Chondrocyte (in vitro differentiated cells): ENCODE data around the gene RAB40C. TPM values are rescaled to one million over a fixed set of nuclear protein-coding genes. Genes with fewer than 3 reads are reported as not detected.

Experiments
- DNase-seq: peaks from one replicate; pipeline ENCODE4 v3.0.0; 2021; ENCODE audit warnings: mixed read lengths, low spot score
- H3K27ac Mint-ChIP-seq: one replicate; pipeline ENCODE4 v1.8.0; 2021; ENCODE audit warnings: mild to moderate bottlenecking, moderate library complexity, mixed read lengths; ENCODE audit not compliant: unreplicated experiment
- H3K27me3 Mint-ChIP-seq: 2 replicates; pipeline ENCODE4 v1.8.0; 2021; ENCODE audit warnings: low read depth, mixed read lengths
- H3K36me3 Mint-ChIP-seq: 2 replicates; pipeline ENCODE4 v1.8.0; 2021; ENCODE audit warnings: low read depth, mixed read lengths
- H3K4me1 Mint-ChIP-seq: 2 replicates; pipeline ENCODE4 v1.8.0; 2021; ENCODE audit warnings: low read depth, mild to moderate bottlenecking, mixed read lengths
- H3K4me3 Mint-ChIP-seq: one replicate; pipeline ENCODE4 v1.8.0; 2021; ENCODE audit warnings: mild to moderate bottlenecking, moderate library complexity, mixed read lengths; ENCODE audit not compliant: unreplicated experiment
- H3K9me3 Mint-ChIP-seq: 2 replicates; pipeline ENCODE4 v1.8.0; 2021; ENCODE audit warnings: low read depth, mixed read lengths
- CTCF ChIP-seq: fragments of 200-600 bp; sonication (generic); IDR thresholded peaks from 2 replicates; pipeline ENCODE4 v1.5.0; 2021; ENCODE audit warnings: antibody characterized with exemption, mild to moderate bottlenecking, moderate library complexity
- total RNA-seq: library from RNA; stranded (reverse); gene quantifications from 3 replicates; pipeline ENCODE4 v1.2.1, GENCODE V29; 2021

The RAB40C gene
- total RNA-seq, 1 donor from 2014 or later: 19.6 TPM

GRCh38 chr16:606656-607307 lies 16.9 kb downstream of the RAB40C start:
- Mint-ChIP-seq H3K36me3 (no peaks in the 10 kb centered on the region), H3K27me3 (no peaks in the 10 kb centered on the region), H3K4me1 (peaks cover 2% of the 10 kb centered on the region), H3K9me3 (no peaks in the 10 kb centered on the region), H3K4me3 (no peak overlapping the region), H3K27ac (no peak overlapping the region)
- no peak for DNase-seq
- TF ChIP-seq CTCF: no peak

- no peaks in the 10 kb centered on the region for H3K36me3 Mint-ChIP-seq
Observed at GRCh38 chr16:608019-608418, 18.2 kb downstream of the RAB40C start.

GRCh38 chr16:609316-609715 lies 19.4 kb downstream of the RAB40C start:
- Mint-ChIP-seq H3K27ac (peak overlapping the region; percentile 59), H3K9me3 (no peaks in the 10 kb centered on the region), H3K27me3 (no peaks in the 10 kb centered on the region), H3K4me1 (peaks cover 2% of the 10 kb centered on the region), H3K36me3 (no peaks in the 10 kb centered on the region), H3K4me3 (no peak overlapping the region)
- no peak for TF ChIP-seq CTCF
- DNase-seq: no peak

More at GRCh38 chr16:608019-608418, 18.2 kb downstream of the RAB40C start:
- H3K4me3 Mint-ChIP-seq: no peak overlapping the region
- H3K9me3 Mint-ChIP-seq: no peaks in the 10 kb centered on the region
- H3K4me1 Mint-ChIP-seq: peaks cover 2% of the 10 kb centered on the region
- DNase-seq: no peak
- no peak overlapping the region for H3K27ac Mint-ChIP-seq
- no peaks in the 10 kb centered on the region for H3K27me3 Mint-ChIP-seq
- no peak for TF ChIP-seq CTCF

- no peak overlapping the region for H3K4me3 Mint-ChIP-seq
- no peak for TF ChIP-seq CTCF
- H3K4me1 Mint-ChIP-seq: peaks cover 2% of the 10 kb centered on the region
- H3K27me3 Mint-ChIP-seq: no peaks in the 10 kb centered on the region
- no peak for DNase-seq
- no peaks in the 10 kb centered on the region for H3K36me3 Mint-ChIP-seq
- H3K9me3 Mint-ChIP-seq: no peaks in the 10 kb centered on the region
- no peak overlapping the region for H3K27ac Mint-ChIP-seq
Observed at GRCh38 chr16:609984-610383, 20.1 kb downstream of the RAB40C start.

GRCh38 chr16:610513-611381 lies 20.9 kb downstream of the RAB40C start:
- H3K9me3 Mint-ChIP-seq: no peaks in the 10 kb centered on the region
- no peaks in the 10 kb centered on the region for H3K36me3 Mint-ChIP-seq
- H3K4me1 Mint-ChIP-seq: peaks cover 2% of the 10 kb centered on the region
- no peak overlapping the region for H3K4me3 Mint-ChIP-seq
- H3K27ac Mint-ChIP-seq: no peak overlapping the region
- DNase-seq: no peak
- TF ChIP-seq CTCF: peak; percentile 74
- no peaks in the 10 kb centered on the region for H3K27me3 Mint-ChIP-seq
